Measurements from ENCODE around the gene IFNL4.
"Not testable (repeated sequence)": the region's sequence is repeated elsewhere in the genome, so short reads cannot be mapped to it uniquely, and the experiment has no call there.

Gene IFNL4

DNA sequence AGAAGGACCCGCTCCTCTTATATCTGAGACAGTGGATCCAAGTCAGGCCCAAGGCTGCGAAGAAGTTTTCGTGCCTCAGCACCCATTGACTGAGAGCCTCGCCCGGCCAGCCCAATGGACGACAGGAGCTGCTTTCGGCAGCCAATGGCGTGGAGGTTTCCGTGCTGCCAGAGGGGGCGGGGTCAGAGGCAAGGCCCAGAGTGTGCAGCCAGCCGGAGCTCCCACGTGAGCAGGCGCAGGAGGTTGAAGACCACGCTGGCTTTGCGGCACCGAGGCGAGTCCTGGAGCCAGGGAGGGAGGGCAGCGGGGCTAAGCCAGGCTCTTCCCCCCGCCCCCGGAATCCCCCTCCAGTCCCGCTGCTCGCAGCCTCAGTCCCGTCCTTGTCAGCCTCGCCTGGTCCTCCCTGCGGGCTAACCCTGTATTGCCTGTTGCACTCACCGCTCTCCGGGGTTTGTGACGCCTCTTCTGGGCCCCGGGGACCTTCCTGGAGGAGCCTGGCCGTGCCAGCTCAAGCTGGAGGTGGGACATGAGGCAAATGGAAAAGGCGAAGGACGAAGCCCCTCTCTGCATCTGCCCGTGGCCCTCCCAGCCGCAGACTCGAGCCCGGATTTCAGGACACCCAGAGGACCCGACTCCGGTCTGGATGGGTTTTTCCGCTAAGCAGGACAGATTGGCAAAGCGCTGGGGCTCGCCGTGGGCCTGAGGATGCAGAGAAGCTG is 1.5 kb downstream of the IFNL4 start:
- Histone ChIP-seq H3K27ac (no peak overlapping the region), H3K27me3 (peaks cover 0 to 60% of the 10 kb centered on the region in 2 donors), H3K36me3 (no peaks in the 10 kb centered on the region), H3K4me1 (peaks cover 0 to 13% (median 5%) of the 10 kb centered on the region in 4 donors), H3K9me3 (no peaks in the 10 kb centered on the region), H3K4me3 (no peak overlapping the region)
- TF ChIP-seq, protein P1, sequence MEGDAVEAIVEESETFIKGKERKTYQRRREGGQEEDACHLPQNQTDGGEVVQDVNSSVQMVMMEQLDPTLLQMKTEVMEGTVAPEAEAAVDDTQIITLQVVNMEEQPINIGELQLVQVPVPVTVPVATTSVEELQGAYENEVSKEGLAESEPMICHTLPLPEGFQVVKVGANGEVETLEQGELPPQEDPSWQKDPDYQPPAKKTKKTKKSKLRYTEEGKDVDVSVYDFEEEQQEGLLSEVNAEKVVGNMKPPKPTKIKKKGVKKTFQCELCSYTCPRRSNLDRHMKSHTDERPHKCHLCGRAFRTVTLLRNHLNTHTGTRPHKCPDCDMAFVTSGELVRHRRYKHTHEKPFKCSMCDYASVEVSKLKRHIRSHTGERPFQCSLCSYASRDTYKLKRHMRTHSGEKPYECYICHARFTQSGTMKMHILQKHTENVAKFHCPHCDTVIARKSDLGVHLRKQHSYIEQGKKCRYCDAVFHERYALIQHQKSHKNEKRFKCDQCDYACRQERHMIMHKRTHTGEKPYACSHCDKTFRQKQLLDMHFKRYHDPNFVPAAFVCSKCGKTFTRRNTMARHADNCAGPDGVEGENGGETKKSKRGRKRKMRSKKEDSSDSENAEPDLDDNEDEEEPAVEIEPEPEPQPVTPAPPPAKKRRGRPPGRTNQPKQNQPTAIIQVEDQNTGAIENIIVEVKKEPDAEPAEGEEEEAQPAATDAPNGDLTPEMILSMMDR (IDR thresholded peaks at IDR 0.05): no peak
- intact Hi-C loops (cut with DNase I; ENCODE audit: low total_unique reads): no loop called here
- no peak for DNase-seq

GRCh38 chr19:39245166-39245565 is 3.5 kb downstream of the IFNL4 start:
- H3K27ac ChIP-seq; H3K4me3 ChIP-seq; H3K9me3 ChIP-seq; H3K36me3 ChIP-seq; DNase-seq; intact Hi-C loops (cut with DNase I; ENCODE audit: low total_unique reads): not testable (repeated sequence)
- peaks cover 0 to 13% (median 5%) of the 10 kb centered on the region in 4 donors for H3K4me1 ChIP-seq
- peaks cover 0 to 55% of the 10 kb centered on the region in 2 donors for H3K27me3 ChIP-seq

- H3K9me3 ChIP-seq; H3K4me3 ChIP-seq; H3K27ac ChIP-seq; DNase-seq; H3K36me3 ChIP-seq; intact Hi-C loops (cut with DNase I; ENCODE audit: low total_unique reads): not testable (repeated sequence)
- Histone ChIP-seq H3K27me3 (peaks cover 0 to 52% of the 10 kb centered on the region in 2 donors), H3K4me1 (peaks cover 0 to 13% (median 5%) of the 10 kb centered on the region in 4 donors)
Measured at GRCh38 chr19:39244410-39245100, 4.1 kb downstream of the IFNL4 start, which contains the start of gene IFNL3. Gene IFNL3 (minus strand): TSS chr19:39245006. CDS start chr19:39244967, 39 bp downstream.

GRCh38 chr19:39243741-39244140 is 4.9 kb downstream of the IFNL4 start:
- H3K36me3 ChIP-seq; H3K9me3 ChIP-seq; intact Hi-C loops (cut with DNase I; ENCODE audit: low total_unique reads); H3K4me3 ChIP-seq; DNase-seq; H3K27ac ChIP-seq: not testable (repeated sequence)
- Histone ChIP-seq H3K27me3 (peaks cover 0 to 44% of the 10 kb centered on the region in 2 donors), H3K4me1 (peaks cover 0 to 13% (median 5%) of the 10 kb centered on the region in 4 donors)

GRCh38 chr19:39240421-39240820 is 8.2 kb downstream of the IFNL4 start:
- Histone ChIP-seq H3K9me3 (no peaks in the 10 kb centered on the region), H3K4me3 (no peak overlapping the region), H3K4me1 (no peaks in the 10 kb centered on the region), H3K27me3 (peaks cover 0 to 48% of the 10 kb centered on the region in 2 donors), H3K36me3 (no peaks in the 10 kb centered on the region), H3K27ac (no peak overlapping the region)
- intact Hi-C loops (cut with DNase I; ENCODE audit: low total_unique reads): no loop called here
- DNase-seq: no peak
- TF ChIP-seq, protein P1 (IDR thresholded peaks at IDR 0.05): no peak

GRCh38 chr19:39238944-39239343 is 9.7 kb downstream of the IFNL4 start:
- no peak overlapping the region for H3K27ac ChIP-seq
- TF ChIP-seq, protein P1 (IDR thresholded peaks at IDR 0.05): no peak
- H3K4me1 ChIP-seq: no peaks in the 10 kb centered on the region
- H3K9me3 ChIP-seq: no peaks in the 10 kb centered on the region
- H3K4me3 ChIP-seq: no peak overlapping the region
- H3K27me3 ChIP-seq: peaks cover 0 to 41% of the 10 kb centered on the region in 2 donors
- H3K36me3 ChIP-seq: no peaks in the 10 kb centered on the region
- intact Hi-C loops (cut with DNase I; ENCODE audit: low total_unique reads): no loop called here
- no peak for DNase-seq

- Histone ChIP-seq H3K36me3 (no peaks in the 10 kb centered on the region), H3K4me1 (no peaks in the 10 kb centered on the region), H3K9me3 (no peaks in the 10 kb centered on the region), H3K27ac (no peak overlapping the region), H3K4me3 (no peak overlapping the region), H3K27me3 (peaks cover 0 to 40% of the 10 kb centered on the region in 2 donors)
- DNase-seq: no peak
- TF ChIP-seq, protein P1 (IDR thresholded peaks at IDR 0.05): no peak
- intact Hi-C loops (cut with DNase I; ENCODE audit: low total_unique reads): no loop called here
Measured at GRCh38 chr19:39238209-39238608, 10.4 kb downstream of the IFNL4 start.

Data from tibial artery (tissue), 4 donors.